Hippocampal formation (tissue), 2 donors: ENCODE results near the gene IMP4.

Experiments
- DNase-seq, 2 donors: peaks; one replicate each; lab custom pipeline; 2025; lab: John Stamatoyannopoulos, UW

Gene IMP4

GRCh38 chr2:130336150-130336876, 6.4 kb upstream of the IMP4 start:
- no peak for DNase-seq

DNA sequence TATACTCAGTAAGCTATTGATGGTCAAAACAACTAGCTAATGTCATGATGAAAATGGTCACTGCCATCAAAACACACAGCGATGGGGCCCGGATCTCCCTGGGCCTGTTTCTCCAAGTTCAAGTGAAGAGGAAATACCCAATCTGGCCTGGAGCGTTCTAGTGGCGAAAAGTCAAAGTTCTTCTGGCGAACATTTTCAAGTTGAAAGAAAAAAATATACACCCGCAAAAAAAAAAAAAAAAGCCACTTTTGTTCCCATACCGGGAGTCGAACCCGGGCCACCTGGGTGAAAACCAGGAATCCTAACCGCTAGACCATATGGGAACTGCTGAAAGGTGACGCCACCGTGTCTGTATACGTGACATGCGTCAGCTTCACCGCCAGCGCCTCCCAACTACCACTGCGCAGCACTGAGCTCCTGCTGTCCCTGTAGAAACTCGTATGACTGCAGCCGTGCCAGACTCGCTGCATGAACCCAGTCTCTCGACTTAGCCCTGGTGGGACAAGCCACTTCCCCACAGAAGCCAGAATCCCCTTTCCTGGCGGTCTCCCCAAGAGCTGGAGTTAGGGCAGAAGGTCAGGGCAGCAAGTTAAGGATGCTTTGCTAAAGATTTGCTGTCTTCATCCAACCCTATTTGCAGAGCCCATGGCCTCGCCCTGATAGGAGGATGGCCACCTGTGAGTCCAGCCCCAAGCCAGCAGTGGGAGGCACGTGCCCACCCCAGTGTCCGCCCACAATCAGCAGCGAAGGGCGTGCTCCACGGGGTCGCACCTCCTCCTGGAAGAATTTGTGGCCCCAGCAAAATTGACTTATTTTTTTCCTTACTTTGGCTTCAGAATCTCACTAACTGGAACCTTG, 5.6 kb upstream of the IMP4 start:
- DNase-seq: peak; percentile 40 to 43

DNA sequence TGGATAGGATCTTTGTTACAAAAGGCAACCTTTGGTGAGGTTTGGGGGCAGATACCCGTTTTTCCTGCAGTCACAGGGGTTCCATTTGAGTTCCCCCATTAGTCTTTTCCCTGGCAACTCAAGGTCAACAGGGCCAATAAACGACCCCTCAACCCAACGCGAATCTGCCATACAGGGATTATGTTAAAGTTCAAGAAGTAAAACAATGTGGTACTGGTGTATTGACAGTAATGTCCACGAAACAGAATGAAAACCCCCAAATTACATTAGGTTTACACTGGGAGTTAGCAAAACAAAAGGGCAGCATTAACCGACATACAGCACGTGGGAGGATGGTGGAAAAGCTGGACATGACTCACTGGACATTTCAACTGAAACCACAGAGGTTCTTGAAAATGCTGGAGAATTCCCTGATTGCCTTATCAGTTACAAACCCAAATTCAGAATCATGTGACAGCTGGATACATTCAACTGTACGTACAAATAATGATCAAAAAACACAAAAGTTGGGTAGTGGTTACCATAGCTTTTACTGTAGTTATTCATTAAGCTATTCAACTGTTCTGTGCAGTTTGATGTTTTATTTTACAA, 4.9 kb upstream of the IMP4 start:
- DNase-seq: no peak

- DNase-seq: no peak
Measured at GRCh38 chr2:130338793-130339345, 3.8 kb upstream of the IMP4 start.

DNA sequence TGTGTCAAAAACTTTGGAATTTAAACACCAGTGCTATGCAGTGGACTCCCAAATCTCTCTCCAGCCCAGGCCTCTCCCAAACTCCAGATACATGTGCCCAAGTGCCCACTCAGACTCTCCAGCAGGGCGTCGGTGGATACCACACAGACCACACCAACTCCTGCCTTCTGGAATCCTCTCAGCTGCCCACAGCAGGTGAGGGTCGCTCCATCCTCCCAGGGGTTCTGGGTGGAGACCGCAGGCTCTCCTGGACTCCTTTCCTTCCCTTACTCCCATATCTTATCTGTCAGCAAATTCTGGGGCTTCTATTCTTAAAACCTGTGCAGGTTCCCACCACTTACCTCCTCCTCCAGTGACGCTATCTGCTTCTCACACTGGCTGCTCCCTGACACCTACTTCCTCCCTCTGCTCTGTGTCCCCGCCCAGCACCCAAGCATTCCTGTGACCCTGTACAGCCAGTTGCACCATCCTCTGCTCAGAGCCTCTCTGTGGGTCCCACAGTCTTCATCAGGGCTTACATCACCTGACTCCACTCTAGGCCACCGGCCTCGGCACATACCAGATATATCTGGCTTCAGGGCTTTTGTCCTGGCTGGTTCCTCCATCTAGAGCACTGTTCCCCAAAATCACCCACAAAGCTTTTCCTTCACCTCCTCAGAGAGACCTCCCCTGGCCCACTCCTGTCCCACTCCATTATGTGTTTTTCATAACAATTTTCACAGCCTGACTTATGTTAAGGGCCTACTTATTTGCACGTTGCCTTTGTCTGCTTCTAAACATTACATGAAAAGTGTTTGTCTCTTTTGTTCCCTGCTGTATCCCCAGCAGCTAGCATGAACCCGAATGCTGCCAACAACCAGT, 2.6 kb upstream of the IMP4 start:
- DNase-seq: no peak

DNA sequence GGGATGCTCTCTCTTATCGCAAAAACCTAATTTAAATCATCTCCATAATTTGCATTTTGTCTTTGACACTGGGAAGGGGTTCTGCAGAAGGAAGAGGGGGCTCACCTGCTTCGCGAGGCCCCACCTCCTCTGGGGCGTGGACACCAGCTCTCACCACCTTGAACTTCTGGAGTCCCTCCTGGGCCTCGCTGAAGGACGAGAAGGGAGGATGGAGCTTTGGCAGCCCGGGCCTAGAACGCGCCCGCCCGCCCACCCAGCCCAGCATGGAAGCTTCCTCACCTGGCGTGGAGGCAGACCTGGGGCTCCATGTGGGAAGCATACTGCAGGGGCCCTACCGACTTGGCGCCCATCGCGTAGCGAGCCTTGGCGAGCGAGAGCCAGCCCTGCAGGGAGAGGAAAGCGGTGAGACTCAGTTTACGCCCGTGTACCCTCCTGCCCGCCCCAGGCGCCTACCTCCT, 1.1 kb upstream of the IMP4 start:
- no peak for DNase-seq

DNA sequence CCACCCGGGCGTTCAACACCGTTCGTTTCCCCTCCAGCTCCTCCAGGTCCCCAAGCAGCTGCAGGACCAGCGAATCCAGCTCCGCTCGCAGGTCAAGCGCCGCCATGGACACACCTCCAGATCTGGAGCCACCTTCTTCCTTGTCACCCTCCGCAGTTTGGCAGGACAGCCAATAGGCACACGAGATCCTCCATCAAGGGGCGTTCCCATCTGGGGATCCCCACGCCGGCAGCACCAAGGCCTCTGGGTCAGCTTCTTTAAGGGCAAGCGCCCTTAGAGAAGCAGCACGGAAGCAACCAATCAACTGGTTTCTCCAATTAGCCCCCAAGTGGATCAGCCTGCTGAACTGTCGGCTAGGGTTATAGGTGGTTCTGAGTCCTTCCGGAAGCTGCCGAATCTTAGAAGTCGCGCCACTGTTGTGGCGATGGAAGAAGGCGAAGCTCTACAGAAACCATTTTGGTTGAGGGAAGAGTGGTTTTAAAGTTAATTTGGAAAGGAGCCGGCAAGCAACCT, 621 bp upstream of the IMP4 start:
- peak; percentile 90 to 93 for DNase-seq

- DNase-seq: no peak
Measured at GRCh38 chr2:130344578-130344977, 1.9 kb downstream of the IMP4 start.

- DNase-seq: no peak
Measured at GRCh38 chr2:130345091-130345490, 2.4 kb downstream of the IMP4 start.

- DNase-seq: no peak
Measured at GRCh38 chr2:130345611-130346010, 2.9 kb downstream of the IMP4 start.

- no peak for DNase-seq
Measured at GRCh38 chr2:130346041-130346740, 3.5 kb downstream of the IMP4 start.

- DNase-seq: no peak
Measured at GRCh38 chr2:130346741-130347066, 4.0 kb downstream of the IMP4 start.

DNA sequence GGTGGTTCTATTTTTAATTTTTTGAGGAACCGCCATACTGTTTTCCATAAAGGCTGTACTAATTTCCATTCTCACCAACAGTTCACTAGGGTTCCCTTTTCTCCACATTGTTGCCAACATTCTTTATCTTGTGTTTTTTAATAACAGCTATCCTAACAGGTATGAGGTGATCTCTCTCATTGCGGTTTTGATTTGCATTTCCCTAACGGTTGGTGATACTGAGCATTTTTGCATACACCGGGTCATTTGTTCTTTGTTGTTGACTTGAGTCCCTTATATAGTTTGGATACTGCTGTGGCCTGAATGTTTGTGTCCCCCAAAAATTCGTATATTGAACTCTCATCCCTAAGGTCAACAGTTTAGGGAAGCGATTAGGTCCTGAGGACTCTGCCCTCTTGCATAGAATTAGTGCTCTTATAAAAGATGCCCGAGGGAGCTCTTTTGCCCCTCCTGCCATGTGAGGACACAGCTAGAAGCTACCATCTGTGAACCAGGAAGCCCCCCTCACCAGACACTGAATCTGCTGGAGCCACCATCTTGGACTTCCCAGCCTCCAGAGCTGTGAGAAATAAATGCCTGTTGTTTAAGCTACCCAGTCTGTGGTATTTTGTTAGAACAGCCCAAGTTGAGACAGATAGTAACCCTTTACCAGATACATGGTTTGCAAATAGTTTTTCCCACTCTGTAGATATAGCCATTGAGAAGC, 4.7 kb downstream of the IMP4 start:
- no peak for DNase-seq

GRCh38 chr2:130349174-130349573, 6.5 kb downstream of the IMP4 start:
- no peak for DNase-seq

GRCh38 chr2:130351711-130352110, 9.0 kb downstream of the IMP4 start:
- no peak for DNase-seq

DNA sequence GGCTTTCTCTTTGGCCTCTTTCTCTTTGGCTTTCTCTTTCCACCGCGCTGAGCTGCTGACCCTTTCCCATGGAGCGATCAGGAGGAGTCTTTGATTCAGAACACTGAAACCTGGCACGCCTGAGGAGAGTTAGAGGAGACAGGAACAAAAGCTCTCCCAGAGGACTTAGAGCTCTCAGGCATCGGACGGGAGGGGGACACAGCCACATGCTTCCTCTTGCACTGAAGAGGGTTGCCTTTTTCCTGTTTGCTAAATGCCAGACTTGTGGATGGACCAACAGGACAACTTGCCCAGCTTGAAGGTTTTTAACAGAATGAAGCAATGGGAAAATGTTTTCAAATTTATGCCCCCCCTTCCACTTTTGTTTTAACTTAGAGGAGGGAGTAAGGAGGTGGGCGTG, 9.5 kb downstream of the IMP4 start:
- DNase-seq: no peak

GRCh38 chr2:130353291-130354138, 10.8 kb downstream of the IMP4 start:
- no peak for DNase-seq

DNA sequence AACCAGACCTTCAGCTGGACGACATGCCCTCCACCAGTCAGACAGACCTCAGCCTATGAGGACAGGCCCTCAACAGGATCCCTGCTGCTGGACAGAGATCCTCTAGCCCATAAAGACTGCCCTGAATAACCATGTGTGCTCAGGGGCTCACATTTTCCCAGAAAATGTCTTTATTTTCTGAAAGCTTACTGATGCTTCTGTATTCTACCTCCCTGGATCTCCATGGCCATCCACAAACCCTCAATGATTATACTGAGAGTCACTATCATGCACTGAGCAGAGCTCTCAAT, 11.4 kb downstream of the IMP4 start:
- DNase-seq: no peak

- DNase-seq: no peak
Measured at GRCh38 chr2:130355172-130355577, 12.5 kb downstream of the IMP4 start.
